GM12875 (cell line): Measurements from ENCODE around the gene DCAF8L2.

Source experiments
- H3K4me3 ChIP-seq: one replicate; pipeline ENCODE4 v1.5.1; 2011; ENCODE audit warnings: low read depth, low read length, control low read depth
- CTCF ChIP-seq: IDR thresholded peaks from 2 replicates; pipeline ENCODE4 v1.5.1; 2011; ENCODE audit warnings: low read depth, mild to moderate bottlenecking, control low read depth, inconsistent platforms, low read length, moderate library complexity, borderline replicate concordance; ENCODE audit not compliant: insufficient read depth

DCAF8L2 gene

GRCh38 chrX:27619459-27619858, 29.3 kb downstream of the DCAF8L2 start:
- TF ChIP-seq CTCF: no peak
- H3K4me3 ChIP-seq: no peak overlapping the region

- H3K4me3 ChIP-seq: no peak overlapping the region
- TF ChIP-seq CTCF: peak; percentile 30; the same call in 1 of the 2 replicates
These were observed 29.8 kb downstream of the DCAF8L2 start for GRCh38 chrX:27619975-27620374.

- TF ChIP-seq CTCF: no peak
- H3K4me3 ChIP-seq: no peak overlapping the region
These were observed 32.7 kb downstream of the DCAF8L2 start for GRCh38 chrX:27622883-27623282.

GRCh38 chrX:27626066-27626465, 35.9 kb downstream of the DCAF8L2 start:
- no peak overlapping the region for H3K4me3 ChIP-seq
- no peak for TF ChIP-seq CTCF

GRCh38 chrX:27633328-27633727, 43.2 kb downstream of the DCAF8L2 start:
- no peak overlapping the region for H3K4me3 ChIP-seq
- TF ChIP-seq CTCF: no peak

GRCh38 chrX:27656581-27656980, 66.4 kb downstream of the DCAF8L2 start:
- H3K4me3 ChIP-seq: no peak overlapping the region
- no peak for TF ChIP-seq CTCF

- no peak overlapping the region for H3K4me3 ChIP-seq
- no peak for TF ChIP-seq CTCF
These were observed 70.7 kb downstream of the DCAF8L2 start for GRCh38 chrX:27660878-27661277.
